HepG2 (cell line): Measurements from ENCODE around the gene TASOR2. TPM values are rescaled to one million over a fixed set of nuclear protein-coding genes. Genes with fewer than 3 reads are reported as not detected.

Experiments used
- CENPT ChIP-seq: sonication (generic); formaldehyde crosslinking; IDR thresholded peaks from 2 replicates; pipeline ENCODE4 v1.8.0; 2022; ENCODE audit warnings: low read depth, mild to moderate bottlenecking, moderate library complexity, missing genetic modification reagents
- GABPA ChIP-seq, 2 experiments: IDR thresholded peaks; 2 replicates each; pipeline ENCODE4 v1.6.1; 2011 to 2016; ENCODE audit warnings: low read depth in 2 of 2, low read length in 1 of 2, missing biosample characterization in 1 of 2, missing genetic modification characterization in 1 of 2
- GATA4 ChIP-seq: sonication (generic); IDR thresholded peaks from 2 replicates; pipeline ENCODE4 v1.6.1; 2016; ENCODE audit warnings: antibody characterized with exemption, low read depth, borderline replicate concordance
- IRF1 ChIP-seq: sonication (generic); formaldehyde crosslinking; IDR thresholded peaks from 2 replicates; pipeline ENCODE4 v1.4.0; 2020; ENCODE audit warnings: low read depth, mild to moderate bottlenecking, missing genetic modification reagents
- KIAA2018 ChIP-seq: sonication (generic); formaldehyde crosslinking; IDR thresholded peaks from 2 replicates; pipeline ENCODE4 v1.5.0; 2020; ENCODE audit warnings: mild to moderate bottlenecking, missing genetic modification reagents, borderline replicate concordance
- MYNN ChIP-seq: sonication (generic); formaldehyde crosslinking; IDR thresholded peaks from 2 replicates; pipeline ENCODE4 v1.4.0; 2020; ENCODE audit warnings: mild to moderate bottlenecking, low read depth, missing genetic modification reagents
- ONECUT2 ChIP-seq: sonication (generic); formaldehyde crosslinking; IDR thresholded peaks from 2 replicates; pipeline ENCODE4 v1.4.0; 2020; ENCODE audit warnings: missing genetic modification reagents
- RELA ChIP-seq: sonication (generic); formaldehyde crosslinking; IDR thresholded peaks from 2 replicates; pipeline ENCODE4 v1.4.0; 2020; ENCODE audit warnings: missing genetic modification reagents
- SAFB2 ChIP-seq: sonication (generic); formaldehyde crosslinking; IDR thresholded peaks from 2 replicates; pipeline ENCODE4 v1.5.1; 2020; ENCODE audit warnings: missing genetic modification reagents, low read depth, mild to moderate bottlenecking, borderline replicate concordance
- SIX1 ChIP-seq: sonication (generic); formaldehyde crosslinking; IDR thresholded peaks from 2 replicates; pipeline ENCODE4 v1.4.0; 2020; ENCODE audit warnings: missing genetic modification reagents, borderline replicate concordance
- STAT5B ChIP-seq: sonication (generic); formaldehyde crosslinking; IDR thresholded peaks from 2 replicates; pipeline ENCODE4 v1.4.0; 2020; ENCODE audit warnings: missing genetic modification reagents
- XRCC5 ChIP-seq: fragments of 200-400 bp; formaldehyde crosslinking; optimal IDR thresholded peaks from 2 replicates; pipeline ENCODE3; 2017; ENCODE audit warnings: mild to moderate bottlenecking, low read length
- ZMAT3 ChIP-seq: sonication (generic); formaldehyde crosslinking; conservative IDR thresholded peaks from 2 replicates; pipeline ENCODE4 v1.7.0; 2021; ENCODE audit warnings: missing genetic modification reagents
- ZNF180 ChIP-seq: sonication (generic); formaldehyde crosslinking; IDR thresholded peaks from 2 replicates; pipeline ENCODE4 v1.4.0; 2020; ENCODE audit warnings: low read depth, missing genetic modification reagents, borderline replicate concordance
- ZNF687 ChIP-seq: sonication (generic); formaldehyde crosslinking; IDR thresholded peaks from 2 replicates; pipeline ENCODE4 v1.5.1; 2020; ENCODE audit warnings: mild to moderate bottlenecking, missing genetic modification reagents, moderate library complexity
- ZNF777 ChIP-seq: sonication (generic); formaldehyde crosslinking; IDR thresholded peaks from 2 replicates; pipeline ENCODE4 v1.4.0; 2020; ENCODE audit warnings: missing genetic modification reagents
- polyA plus RNA-seq, 8 experiments: library from polyadenylated mRNA; depleted of rRNA in 3 of 8; stranded (reverse) in 7 of 8; unstranded in 1 of 8; fragments of >200 nt; fragmentation: Illumina TruSeq in 4 of 8; extraction: Trizol in 4 of 8; gene quantifications; 2 replicates each; pipeline versions ENCODE4 v1.2.1 to v1.2.3, GENCODE V29; 2011 to 2016; ENCODE audit warnings: low read depth in 4 of 8, missing spikeins in 1 of 8, mixed read lengths in 1 of 8; ENCODE audit not compliant: insufficient read depth in 1 of 8
- total RNA-seq, 5 experiments: library from RNA; depleted of rRNA; stranded (reverse); fragments of >200 nt; fragmentation: Illumina TruSeq; extraction: Trizol; gene quantifications; 2 replicates each; pipeline ENCODE4 v1.2.3, GENCODE V29; 2016; ENCODE audit warnings: low read depth in 1 of 5

The TASOR2 gene
- total and polyA plus RNA-seq, 2 of the 13 experiments (the other 11 are each of a cell fraction or from before 2014, with no cell fraction given), result 24.2 to 55.3 TPM

- TF ChIP-seq KIAA2018 (CRISPR knock-in tag), result no peak
- TF ChIP-seq GATA4, result no peak
- no peak for TF ChIP-seq ZNF777
- TF ChIP-seq GABPA (IDR thresholded peaks at IDR 0.05; ENCODE audit: low read depth, low read length), result no peak
- peak; percentile 6; the same call in 1 of the 2 replicates for TF ChIP-seq GABPA (CRISPR knock-in tag; IDR thresholded peaks at IDR 0.05; ENCODE audit: low read depth)
- no peak for TF ChIP-seq RELA
- no peak for TF ChIP-seq MYNN (CRISPR knock-in tag)
- TF ChIP-seq SAFB2 (CRISPR knock-in tag), result no peak
- no peak for TF ChIP-seq ZNF687 (CRISPR knock-in tag)
- TF ChIP-seq SIX1, result no peak
- 0 out of 2 replicates have a peak, but pooled peaks have one; percentile 33 for TF ChIP-seq ZMAT3
- TF ChIP-seq STAT5B, result no peak
- no peak for TF ChIP-seq IRF1 (CRISPR knock-in tag)
- no peak for TF ChIP-seq ZNF180
- TF ChIP-seq CENPT (CRISPR knock-in tag), result no peak
- peak; percentile 35 for TF ChIP-seq XRCC5
- 0 out of 2 replicates have a peak, but pooled peaks have one; percentile 6 for TF ChIP-seq ONECUT2 (CRISPR knock-in tag)
Observed at GRCh38 chr10:5666841-5667630, 17.6 kb upstream of the TASOR2 start (continued).
